Midbrain (tissue), 1 donor: ENCODE data around the gene ILKAP.

ENCODE experiments used
- DNase-seq: peaks from one replicate; lab custom pipeline; 2025; lab: John Stamatoyannopoulos, UW

The ILKAP gene, protein sequence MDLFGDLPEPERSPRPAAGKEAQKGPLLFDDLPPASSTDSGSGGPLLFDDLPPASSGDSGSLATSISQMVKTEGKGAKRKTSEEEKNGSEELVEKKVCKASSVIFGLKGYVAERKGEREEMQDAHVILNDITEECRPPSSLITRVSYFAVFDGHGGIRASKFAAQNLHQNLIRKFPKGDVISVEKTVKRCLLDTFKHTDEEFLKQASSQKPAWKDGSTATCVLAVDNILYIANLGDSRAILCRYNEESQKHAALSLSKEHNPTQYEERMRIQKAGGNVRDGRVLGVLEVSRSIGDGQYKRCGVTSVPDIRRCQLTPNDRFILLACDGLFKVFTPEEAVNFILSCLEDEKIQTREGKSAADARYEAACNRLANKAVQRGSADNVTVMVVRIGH

DNA sequence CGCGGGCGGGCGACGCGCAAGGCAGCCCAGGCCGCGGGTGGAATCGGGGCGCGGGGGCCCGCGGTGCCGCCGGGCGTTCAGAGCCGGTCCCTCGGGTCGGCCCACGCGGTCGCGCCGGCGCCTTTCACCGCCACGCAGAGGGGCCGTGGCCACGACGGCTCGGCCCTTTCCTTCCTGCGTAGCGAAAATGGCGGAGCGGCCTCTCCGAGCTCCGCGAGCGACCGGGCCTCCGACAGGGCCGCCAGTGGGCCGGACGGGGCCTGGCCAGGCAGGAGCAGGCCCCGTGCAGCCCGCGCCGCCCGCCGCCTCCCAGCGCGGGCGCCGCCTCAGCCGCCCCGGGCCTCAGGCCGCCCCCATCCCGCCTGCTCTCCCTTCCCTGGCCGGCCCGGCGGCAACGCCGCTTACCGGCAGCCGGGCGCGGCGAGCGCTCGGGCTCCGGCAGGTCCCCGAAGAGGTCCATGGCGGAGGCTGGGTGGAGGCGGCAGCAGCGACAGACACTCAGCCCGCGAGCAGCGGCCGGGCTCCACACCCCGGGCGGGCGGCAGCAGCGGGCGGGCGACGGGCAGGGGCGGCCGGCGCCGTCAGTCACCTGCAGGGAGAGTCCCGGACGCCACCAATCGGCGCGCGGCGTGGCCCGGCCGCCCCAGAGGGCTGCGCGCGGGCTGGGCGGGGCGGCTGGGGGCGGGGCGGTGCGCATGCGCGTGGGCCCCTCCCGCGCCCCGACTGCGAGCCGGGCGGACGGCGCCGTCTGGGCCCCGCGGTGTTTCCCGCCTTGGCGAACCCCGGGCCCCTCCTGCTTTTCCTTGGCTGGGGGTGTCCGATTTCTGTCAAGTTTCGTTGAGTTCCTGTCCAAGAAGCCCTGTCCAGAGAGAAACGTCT lies at the start of gene ILKAP:
Gene ILKAP (minus strand): TSS at position 602 of the 879 bp plus-strand sequence. CDS start 142 bp downstream, at position 460.
- DNase-seq, result peak; percentile 85

DNA sequence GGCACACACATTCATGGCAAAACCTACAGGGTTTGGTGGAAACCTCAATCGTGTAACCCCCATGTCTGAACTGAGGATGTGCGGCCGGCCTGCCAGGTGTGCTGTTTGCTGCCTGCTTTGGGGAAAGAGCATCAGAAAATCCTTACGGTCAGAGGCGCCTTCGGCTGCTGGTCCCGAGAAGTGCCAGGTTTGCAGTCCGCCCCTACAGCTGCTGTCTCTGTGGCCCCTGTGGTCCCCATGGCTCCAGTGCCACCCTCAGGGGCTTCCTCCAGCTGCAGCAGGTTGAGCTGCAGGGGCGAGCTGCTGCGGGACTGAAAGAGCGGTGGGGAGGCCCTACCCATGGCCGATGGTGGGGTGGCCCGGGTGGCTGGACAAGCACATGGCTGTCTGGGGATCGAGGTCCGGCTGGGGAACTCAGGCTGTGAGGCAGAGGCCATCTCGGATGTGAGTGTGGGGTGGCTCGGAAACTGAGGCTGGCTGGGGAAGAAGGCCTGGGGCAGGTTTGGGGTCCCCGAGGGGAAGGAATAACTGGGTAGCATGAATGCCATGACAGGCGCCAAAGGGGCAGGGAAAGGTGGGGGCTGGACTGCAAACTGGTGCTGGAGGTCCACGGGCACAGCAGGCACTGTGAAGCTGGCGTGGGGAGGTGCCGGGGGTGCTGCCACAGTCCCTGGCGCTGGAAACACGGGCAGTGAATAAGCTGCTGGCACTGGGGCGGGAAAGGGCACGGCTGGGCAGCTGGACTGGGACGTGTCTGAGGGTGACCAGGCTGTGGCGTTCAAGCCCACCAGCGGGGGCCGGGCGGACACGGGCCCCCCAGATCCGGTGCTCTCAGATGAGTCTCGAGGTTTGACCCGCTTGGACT lies 49.5 kb upstream of the ILKAP start:
- no peak for DNase-seq

DNA sequence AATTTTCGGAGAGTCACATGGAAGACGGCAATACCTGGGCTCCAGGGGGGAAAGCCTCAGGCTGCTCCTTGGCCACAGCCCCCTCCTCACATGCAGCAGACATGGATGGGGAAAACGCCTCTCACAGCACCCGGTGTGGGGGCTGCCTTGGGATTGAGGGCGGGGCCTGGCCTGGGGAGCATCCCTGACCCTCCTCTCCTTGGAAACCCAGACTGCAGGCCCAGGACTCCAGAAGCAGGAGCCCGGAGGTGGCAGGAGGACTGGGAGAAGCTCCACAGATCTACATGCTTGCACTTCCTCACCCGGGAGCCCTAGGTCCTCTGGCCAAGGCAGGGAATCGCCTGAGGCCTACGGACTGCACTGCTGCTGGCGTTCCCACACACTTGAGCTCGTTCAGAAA lies 48.5 kb upstream of the ILKAP start:
- no peak for DNase-seq

DNA sequence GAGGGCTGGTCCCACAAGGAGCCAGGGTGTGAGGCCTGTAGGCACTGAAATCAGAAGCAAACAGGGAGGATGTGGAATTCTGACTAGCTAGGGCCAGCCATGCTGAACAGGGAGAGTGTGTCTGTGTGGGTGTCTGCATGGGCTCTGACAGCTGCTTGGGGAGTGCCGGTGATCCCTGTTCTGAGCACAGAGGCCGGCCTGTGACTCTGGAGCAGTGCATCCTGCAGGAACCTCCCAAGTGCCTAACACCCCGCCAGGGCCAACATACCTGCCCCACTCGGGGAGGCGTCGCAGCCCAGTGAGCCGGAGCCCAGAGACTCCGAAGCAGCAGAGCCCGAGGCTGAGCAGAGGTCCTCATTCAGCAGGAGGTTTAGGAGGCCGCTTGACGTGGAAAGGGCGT lies 47.8 kb upstream of the ILKAP start:
- no peak for DNase-seq

DNA sequence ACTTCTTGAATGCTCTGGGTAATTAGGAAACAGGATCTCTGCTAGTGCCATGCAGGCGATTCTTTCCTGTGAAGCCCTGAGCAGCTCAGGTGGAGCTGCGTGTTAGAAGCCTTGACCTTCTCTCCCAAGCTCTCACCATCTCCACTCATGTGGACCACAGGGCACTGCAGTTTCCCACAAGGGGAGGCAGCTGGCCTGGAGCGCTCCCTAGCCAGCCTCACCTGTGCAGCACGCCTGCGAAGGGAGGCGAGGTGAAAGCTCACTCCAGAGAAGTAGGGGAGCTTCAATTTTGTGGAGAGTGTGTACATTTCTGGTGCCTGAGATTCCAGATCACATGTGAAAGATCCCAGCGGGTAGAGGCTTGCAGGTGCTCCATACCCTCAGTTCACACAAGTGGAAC lies 47.4 kb upstream of the ILKAP start:
- no peak for DNase-seq

DNA sequence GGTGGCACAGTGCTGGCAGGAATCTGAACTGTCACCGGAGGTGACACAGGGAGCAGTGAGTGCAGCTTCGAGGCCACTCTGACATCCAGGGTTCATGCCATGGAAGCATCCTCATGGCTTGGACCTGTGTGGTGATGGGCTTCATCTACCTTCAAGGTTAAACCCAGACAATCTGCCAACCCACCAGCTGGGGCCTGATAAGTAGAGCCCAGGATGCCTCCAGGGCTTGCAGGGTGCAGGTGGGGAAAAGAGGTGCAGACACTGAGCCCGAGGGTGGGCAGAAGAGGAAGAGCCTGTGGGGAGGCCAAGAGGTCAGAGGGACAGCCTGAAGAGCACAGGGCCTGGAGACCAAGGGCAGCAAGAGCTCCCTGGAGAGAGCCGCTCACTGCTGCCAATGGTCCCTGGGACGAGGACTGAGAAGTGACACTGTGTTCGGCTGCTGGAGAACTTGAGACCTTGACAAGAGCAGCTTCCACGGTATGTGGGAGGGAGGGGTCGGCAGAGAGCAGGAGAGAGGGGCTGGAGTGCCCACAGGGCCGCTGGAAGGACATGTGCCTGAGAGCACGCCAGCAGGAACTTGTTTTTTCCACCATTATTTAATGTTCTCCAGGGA lies 44.5 kb upstream of the ILKAP start:
- DNase-seq, result no peak

DNA sequence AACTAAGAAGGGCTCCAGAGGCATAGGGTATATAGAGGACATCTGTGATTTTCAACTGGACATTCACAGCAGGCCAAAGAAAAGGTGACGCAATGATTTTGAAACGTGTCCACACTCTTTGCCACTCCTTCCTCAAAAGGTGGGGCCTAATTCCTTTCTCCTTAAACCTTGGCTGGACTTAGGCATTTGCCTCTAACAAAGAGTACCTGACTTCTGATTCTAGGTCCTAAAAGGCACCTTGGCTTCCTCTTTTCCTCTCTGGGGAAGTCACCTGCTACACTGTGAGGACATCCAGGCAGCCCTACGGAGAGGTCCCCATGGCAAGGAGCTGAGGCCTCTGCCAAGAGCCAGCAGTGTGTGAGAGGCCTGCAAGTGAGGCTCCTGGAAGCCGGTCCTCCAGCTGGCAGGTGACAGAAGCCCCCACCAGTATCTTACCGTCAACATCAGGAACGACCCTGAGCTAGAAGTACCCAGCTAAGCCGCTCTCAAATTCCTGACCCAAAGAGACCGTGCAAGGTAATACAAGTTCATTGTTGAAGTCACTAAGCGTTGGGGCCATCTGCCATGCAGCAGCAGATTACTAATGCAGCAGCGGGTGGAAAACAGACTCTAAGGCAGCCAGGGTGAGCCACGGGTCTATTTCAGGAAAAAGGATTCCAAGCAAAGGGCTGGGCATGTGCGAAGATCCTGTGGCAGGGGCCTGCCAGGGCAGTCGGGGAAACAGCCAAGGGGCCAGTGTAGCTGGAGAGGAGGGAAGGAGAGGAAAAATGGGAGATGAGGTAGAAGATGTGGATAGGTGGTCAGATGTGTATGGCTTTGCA lies 43.7 kb upstream of the ILKAP start:
- no peak for DNase-seq

DNA sequence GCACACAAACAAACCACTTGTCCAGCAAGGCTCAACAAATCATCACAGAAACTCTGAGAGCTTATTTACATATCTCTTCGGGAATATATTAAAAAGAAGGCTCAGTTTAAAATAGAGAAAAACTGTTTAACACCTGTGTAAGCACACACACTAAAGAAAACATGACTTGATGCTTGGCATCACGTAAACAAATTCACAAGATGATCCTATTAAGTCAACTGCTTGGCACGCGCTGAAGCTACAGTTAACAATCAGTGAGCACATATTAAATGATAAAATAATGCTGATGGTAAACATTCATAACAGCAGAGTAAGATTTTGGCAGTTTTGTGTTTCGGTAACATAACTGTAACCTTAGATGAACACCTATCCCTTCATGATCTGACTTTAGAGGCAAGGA lies 40.7 kb upstream of the ILKAP start:
- no peak for DNase-seq

DNA sequence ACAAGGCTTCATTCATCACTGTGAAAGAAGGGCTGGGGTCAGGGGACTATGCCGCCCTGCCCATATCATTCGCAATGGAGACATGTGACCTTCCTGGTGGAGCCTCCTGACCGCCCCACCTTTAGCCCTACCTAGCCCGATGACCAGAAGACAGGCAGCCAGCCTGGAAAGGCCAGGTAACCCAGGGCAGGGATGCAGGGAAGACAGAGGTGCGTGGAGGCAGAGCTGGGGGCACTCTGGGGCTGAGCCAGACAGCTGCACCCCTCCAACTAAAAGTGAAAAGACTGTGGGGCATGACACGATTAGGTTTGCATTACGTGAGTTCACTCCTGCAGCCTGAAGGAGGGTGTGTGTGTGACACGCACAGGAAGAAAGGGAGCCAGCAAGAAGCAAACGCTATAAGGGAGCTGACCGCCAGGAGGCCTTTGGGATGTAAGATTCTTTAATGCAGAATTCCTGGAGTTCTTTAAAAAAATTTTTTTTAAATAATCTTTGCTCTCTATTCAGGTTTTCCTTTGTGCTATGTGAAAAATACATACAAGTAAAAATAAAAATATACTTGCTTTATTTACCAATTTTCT lies 40.1 kb upstream of the ILKAP start:
- DNase-seq, result no peak

DNA sequence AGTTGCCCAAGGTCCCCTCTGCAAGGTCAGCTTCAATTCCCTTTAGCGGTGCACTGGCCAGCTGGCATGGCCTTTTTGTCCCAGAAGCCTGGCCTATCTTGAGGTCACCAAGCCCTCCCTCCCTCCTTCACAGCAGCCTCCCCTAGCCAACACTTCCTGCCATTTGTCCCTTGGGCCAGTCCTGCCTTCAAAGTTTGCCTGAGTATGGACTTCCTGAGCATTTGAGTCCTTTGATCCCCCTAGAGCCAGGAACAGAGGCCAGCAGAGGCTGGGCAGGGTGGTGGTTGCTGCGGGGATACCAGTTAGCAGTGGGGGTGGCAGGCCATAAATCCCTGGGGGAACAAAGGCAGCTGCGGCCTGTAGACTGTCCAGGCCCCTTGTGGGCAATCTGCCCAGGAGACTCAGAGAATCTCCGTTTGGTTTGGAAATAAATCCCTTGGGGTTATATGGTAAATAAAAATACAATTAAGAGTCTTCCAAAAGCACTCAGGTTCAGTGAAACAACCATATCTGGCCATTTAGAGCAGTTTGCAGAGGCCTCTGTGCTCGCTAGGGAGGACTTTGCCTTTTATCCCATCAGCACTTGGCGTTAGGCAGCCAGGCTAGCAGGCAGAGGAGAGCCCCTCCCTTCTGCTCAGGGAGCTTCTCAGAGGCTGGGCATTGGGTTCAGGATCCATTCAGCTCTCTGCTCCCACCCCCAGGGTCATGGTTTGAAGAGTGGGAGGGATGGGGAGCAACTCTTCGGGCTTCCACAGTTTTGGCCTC lies 39.4 kb upstream of the ILKAP start:
- DNase-seq, result no peak

DNA sequence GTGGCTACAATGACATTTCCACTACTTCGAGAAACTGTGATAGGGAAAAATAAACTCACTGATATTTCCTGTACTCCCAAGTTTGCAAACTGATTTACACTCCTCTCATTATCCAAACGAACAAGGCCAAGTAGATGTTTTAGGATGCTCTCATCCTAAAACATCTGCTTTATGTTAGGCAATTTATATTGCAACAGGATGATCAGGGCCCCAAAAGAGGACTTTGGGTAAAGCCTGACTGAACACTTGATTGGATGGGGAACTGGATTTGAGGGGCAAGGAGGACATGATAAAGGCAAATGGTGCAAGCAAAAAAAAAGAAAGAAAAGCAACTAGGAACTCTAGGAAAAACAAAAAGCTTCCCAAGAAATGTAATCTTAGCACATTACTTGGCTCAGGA lies 38.5 kb upstream of the ILKAP start:
- no peak for DNase-seq

DNA sequence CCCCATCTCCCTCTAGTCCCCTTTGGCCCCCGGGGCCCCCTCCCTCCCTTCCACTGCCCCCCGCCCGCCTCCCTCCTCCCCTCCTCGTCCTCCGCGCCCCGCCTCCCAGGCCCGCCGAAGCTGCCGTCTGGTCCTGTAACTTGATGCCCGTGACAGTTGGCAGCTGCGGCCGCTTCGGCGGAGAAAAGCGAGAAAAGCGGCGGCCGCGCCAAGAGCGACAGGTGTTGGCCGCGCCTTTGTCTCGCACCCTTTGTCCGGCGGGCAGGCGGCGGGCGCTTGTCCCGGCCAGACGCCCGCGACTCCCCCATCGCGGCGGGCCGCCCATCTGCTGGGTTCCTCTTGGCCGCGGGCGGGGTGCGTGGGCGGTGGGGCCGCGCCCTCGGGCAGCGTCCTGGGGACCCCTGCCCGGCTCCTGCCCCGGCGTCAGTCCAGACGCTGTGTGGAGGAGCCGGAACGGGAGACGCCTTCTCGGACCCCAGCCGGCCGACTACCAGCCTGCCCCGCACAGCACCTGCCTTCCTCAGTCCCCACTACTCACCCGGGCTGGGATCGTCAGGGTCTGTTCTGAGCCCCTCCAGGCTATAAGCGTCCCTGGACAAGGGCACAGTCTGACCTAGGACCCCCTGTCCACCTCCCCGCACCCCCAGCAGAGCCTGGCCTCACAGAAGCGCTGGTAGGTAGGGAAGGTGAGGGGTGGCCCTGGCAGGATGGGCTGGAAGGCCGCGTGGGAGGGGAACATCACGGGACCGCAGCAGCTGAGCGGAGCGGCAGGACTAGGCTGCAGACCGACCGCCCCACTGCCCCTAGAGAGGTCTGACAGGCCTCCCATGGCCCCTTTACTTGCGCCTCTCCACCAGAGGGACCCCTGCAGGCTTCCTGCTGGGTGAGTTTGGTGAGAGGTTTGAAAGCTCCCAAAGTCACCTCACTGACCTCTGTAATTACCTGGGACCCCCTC lies 37.5 kb upstream of the ILKAP start:
- DNase-seq, result no peak

DNA sequence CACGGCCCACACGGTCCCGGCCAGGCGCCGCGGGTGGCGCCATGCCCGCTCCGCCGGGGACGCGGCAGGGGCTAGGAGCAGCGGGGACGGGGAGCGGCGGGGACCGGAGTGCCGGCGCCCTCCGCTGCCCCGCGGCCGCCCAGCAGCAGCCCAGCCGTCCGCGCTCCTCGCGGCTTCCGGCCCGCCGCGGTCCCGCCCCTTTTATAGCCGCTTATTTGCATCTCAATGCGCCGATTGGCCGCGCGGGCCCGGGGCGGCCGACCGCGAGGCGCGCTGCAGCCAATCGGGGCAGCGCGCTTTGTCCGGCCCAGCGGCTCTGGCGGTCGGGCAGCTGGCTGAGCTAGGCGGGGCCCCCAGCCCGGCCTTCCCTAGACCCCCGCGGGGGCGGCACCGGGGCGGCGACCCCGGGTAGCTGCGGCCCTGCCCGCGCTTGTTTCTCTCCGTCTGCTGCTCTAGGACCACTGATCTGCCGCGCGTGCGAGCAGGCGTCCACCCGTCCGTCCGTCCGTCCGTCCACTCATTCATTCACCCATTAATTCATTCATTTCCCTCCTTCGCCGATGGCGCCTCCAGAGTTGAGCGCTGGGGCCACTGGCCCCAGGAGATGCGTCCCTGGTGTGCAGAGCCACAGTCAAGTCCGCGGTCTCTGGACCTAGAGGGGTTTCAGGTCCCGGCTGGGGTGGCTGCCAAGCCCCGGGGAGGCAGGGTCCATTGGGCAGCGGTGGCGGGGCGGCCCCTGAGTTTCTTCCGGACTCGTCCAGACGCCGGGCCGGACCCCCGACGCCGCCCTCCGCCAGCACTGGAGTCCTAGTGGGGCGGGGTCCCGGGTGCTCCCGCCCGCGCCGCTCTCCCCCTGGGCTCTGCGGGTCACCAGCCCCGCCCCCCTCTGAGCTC lies 36.6 kb upstream of the ILKAP start, which contains the start of gene HES6:
Gene HES6 (minus strand): TSS at position 176 of the 894 bp plus-strand sequence. CDS start 133 bp downstream, at position 43.
- peak; percentile 92 for DNase-seq

DNA sequence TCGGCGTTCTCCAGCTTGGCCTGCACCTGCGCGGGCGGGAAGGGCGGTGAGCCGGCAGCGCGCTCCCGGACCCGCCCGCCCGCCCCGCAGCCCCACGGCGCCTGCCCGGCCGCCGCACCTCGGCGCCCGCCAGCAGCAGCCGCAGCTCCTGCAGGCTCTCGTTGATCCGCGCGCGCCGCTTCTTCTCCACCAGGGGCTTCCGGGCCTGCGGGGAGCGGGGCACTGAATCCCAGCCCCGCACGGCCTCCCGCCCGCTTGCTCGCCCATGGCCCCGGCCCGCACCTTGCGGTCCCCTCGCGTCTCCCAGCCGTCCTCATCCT lies 36.0 kb upstream of the ILKAP start:
- no peak for DNase-seq

DNA sequence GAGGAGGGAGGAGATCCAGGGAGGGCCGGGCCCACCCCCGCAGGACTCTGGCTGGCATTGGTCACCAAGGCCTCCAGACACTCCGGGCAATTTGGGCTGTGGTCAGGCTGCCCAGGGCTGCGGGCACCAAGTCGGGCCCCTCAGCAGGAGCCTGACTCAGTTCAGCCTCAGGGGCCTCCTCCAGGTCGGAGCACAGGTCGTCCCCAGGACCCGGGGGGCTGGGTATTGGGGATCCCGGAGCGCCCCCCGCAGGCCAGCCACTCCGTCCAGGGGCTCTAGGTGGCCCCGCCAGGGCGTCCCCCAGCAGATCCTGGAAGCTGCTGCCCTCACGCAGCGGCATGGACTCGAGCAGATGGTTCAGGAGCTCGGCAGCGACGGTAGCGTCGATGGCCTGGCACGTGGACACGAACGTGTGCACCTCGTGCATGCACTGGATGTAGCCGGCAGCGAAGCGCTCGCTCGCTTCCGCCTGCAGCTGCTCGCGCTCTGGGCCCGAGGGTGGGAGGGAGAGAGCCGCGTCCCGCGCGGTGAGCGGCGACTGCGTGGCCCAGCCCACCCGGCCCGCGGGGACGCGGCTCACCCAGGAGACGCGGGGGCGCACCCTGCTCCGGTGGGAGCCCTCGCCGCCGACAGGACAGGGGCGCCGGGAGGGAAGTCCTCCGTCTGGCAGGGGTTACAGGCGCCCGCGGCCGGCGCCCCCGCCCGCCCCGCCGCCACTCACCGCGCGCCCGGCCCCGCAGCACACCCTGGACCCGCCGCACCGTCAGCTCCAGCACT lies 35.5 kb upstream of the ILKAP start:
- no peak for DNase-seq

DNA sequence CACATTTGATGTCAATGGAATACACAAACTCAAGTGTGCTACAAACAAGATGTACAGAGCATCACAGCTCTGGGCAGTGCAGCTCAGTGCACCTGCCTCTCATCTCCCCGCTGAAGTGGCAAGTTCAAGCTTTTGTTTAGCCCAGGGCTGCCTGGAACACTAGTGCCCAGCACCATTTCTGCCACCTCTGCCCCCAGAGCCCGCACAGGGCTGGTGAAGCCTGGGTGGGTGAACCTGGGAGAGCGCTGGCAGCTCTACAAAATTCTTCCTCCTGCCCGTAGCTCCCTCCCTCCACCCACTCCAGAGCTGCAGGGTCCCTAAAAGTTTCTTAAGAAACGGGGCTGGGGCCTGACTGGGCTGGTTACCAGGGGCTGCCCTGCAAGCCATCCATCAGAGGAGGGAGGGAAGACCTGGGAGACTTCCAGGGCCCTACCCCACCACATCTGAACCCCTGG lies 34.8 kb upstream of the ILKAP start:
- no peak for DNase-seq
